Thyroid gland (tissue), 4 donors: ENCODE results near the gene CDH2. TPM values are rescaled to one million over a fixed set of nuclear protein-coding genes. Genes with fewer than 3 reads are reported as not detected.

ENCODE experiments used
- DNase-seq, 2 donors: peaks; one replicate each; pipeline ENCODE4 v3.0.0-alpha.2; 2019
- H3K27ac ChIP-seq, 3 donors: fragments of 200-600 bp; sonication (generic); 1 replicate in 2 of 3; 2 replicates in 1 of 3; pipeline ENCODE4 v1.5.1; 2016 to 2019; ENCODE audit warnings: mild to moderate bottlenecking in 1 of 3, moderate library complexity in 1 of 3
- H3K27me3 ChIP-seq: fragments of 200-600 bp; sonication (generic); one replicate; pipeline ENCODE4 v1.5.1; 2019
- H3K36me3 ChIP-seq, 2 donors: fragments of 200-600 bp; sonication (generic); one replicate each; pipeline ENCODE4 v1.5.1; 2016 to 2019
- H3K4me1 ChIP-seq, 2 donors: fragments of 200-600 bp; sonication (generic); one replicate each; pipeline ENCODE4 v1.5.1; 2017 to 2019
- H3K4me3 ChIP-seq, 3 donors: fragments of 200-600 bp; sonication (generic); replicated peaks in 1 of 3; 1 replicate in 2 of 3; 2 replicates in 1 of 3; pipeline ENCODE4 v1.5.1; 2016; ENCODE audit warnings: mild to moderate bottlenecking in 1 of 3
- H3K9me3 ChIP-seq: fragments of 200-600 bp; sonication (generic); one replicate; pipeline ENCODE4 v1.5.1; 2017
- CTCF ChIP-seq, 6 experiments: fragments of 200-600 bp in 3 of 6; fragments of 450-650 bp in 3 of 6; sonication (generic) in 3 of 6; IDR thresholded peaks; one replicate each; pipeline ENCODE4 v1.5.1; 2016 to 2019; ENCODE audit warnings: antibody characterized with exemption in 6 of 6, mild to moderate bottlenecking in 2 of 6, inconsistent platforms in 1 of 6, moderate library complexity in 1 of 6
- POLR2A ChIP-seq, 2 donors: fragments of 450-650 bp; IDR thresholded peaks; one replicate each; pipeline ENCODE4 v1.6.1; 2017; ENCODE audit warnings: antibody characterized with exemption in 2 of 2, mild to moderate bottlenecking in 2 of 2, moderate library complexity in 1 of 2
- WGBS, 2 donors: methylation state at CpG; one replicate each; pipeline ENCODE4 v1.1.5; 2017; 5-methylcytosine and 5-hydroxymethylcytosine counted together
- intact Hi-C: fragments of 100-400 bp; cut with DNase I; formaldehyde crosslinking; loops from one replicate; pipeline ENCODE4 v1.15.1; 2023
- total RNA-seq, 4 donors: library from RNA; depleted of rRNA; stranded (reverse); fragments of >200 nt; gene quantifications; one replicate each; pipeline ENCODE4 v1.2.3, GENCODE V29; 2016

Gene CDH2
- total RNA-seq, 4 donors from 2014 or later = 0.78 to 7.9 (median 3.3) TPM

GRCh38 chr18:28080876-28081300 is 96.0 kb downstream of the CDH2 start:
- Histone ChIP-seq H3K27me3 (no peaks in the 10 kb centered on the region), H3K27ac (no peak overlapping the region), H3K9me3 (no peaks in the 10 kb centered on the region), H3K4me3 (no peak overlapping the region), H3K36me3 (no peaks in the 10 kb centered on the region), H3K4me1 (no peaks in the 10 kb centered on the region)
- intact Hi-C loops = no loop called here
- no peak for DNase-seq
- WGBS, 2 donors = 90 to 100% methylated on average over 1 of the region's 1 CpG
- TF ChIP-seq CTCF (IDR thresholded peaks at IDR 0.05) = no peak
- TF ChIP-seq POLR2A (IDR thresholded peaks at IDR 0.05) = no peak

- Histone ChIP-seq H3K27me3 (no peaks in the 10 kb centered on the region), H3K36me3 (no peaks in the 10 kb centered on the region), H3K9me3 (no peaks in the 10 kb centered on the region), H3K27ac (no peak overlapping the region), H3K4me3 (no peak overlapping the region), H3K4me1 (no peaks in the 10 kb centered on the region)
- intact Hi-C loops = no loop called here
- 60 to 93% methylated on average over 2 of the region's 2 CpGs for WGBS, 2 donors
- DNase-seq = no peak
- TF ChIP-seq POLR2A (IDR thresholded peaks at IDR 0.05) = no peak
- no peak for TF ChIP-seq CTCF (IDR thresholded peaks at IDR 0.05)
Measured at GRCh38 chr18:28079883-28080282, 97.0 kb downstream of the CDH2 start.

- 33 to 34% methylated on average over 2 of the region's 2 CpGs for WGBS, 2 donors
- intact Hi-C loops = no loop called here
- DNase-seq = no peak
- TF ChIP-seq CTCF (IDR thresholded peaks at IDR 0.05) = no peak
- no peak for TF ChIP-seq POLR2A (IDR thresholded peaks at IDR 0.05)
- Histone ChIP-seq H3K36me3 (no peaks in the 10 kb centered on the region), H3K27ac (no peak overlapping the region), H3K4me1 (no peaks in the 10 kb centered on the region), H3K9me3 (no peaks in the 10 kb centered on the region), H3K27me3 (no peaks in the 10 kb centered on the region), H3K4me3 (no peak overlapping the region)
Measured at GRCh38 chr18:28078849-28079248, 98.1 kb downstream of the CDH2 start.

- H3K36me3 ChIP-seq = no peaks in the 10 kb centered on the region
- TF ChIP-seq POLR2A (IDR thresholded peaks at IDR 0.05) = no peak
- TF ChIP-seq CTCF (IDR thresholded peaks at IDR 0.05) = no peak
- no peak overlapping the region for H3K27ac ChIP-seq
- no peak overlapping the region for H3K4me3 ChIP-seq
- no peaks in the 10 kb centered on the region for H3K27me3 ChIP-seq
- H3K9me3 ChIP-seq = no peaks in the 10 kb centered on the region
- H3K4me1 ChIP-seq = no peaks in the 10 kb centered on the region
- DNase-seq = no peak
- intact Hi-C loops = no loop called here
- WGBS, 2 donors = 83 to 87% methylated on average over 4 of the region's 4 CpGs
Measured at GRCh38 chr18:28078298-28078697, 98.6 kb downstream of the CDH2 start.

- intact Hi-C loops = no loop called here
- TF ChIP-seq POLR2A (IDR thresholded peaks at IDR 0.05) = no peak
- no peak for TF ChIP-seq CTCF (IDR thresholded peaks at IDR 0.05)
- no peaks in the 10 kb centered on the region for H3K4me1 ChIP-seq
- 64 to 95% methylated on average over 3 of the region's 3 CpGs for WGBS, 2 donors
- no peak overlapping the region for H3K27ac ChIP-seq
- no peak overlapping the region for H3K4me3 ChIP-seq
- no peaks in the 10 kb centered on the region for H3K27me3 ChIP-seq
- H3K36me3 ChIP-seq = no peaks in the 10 kb centered on the region
- no peak for DNase-seq
- no peaks in the 10 kb centered on the region for H3K9me3 ChIP-seq
Measured at GRCh38 chr18:28075501-28075900, 101.4 kb downstream of the CDH2 start.
